ENCODE measurements around the gene FLRT1.

DNA sequence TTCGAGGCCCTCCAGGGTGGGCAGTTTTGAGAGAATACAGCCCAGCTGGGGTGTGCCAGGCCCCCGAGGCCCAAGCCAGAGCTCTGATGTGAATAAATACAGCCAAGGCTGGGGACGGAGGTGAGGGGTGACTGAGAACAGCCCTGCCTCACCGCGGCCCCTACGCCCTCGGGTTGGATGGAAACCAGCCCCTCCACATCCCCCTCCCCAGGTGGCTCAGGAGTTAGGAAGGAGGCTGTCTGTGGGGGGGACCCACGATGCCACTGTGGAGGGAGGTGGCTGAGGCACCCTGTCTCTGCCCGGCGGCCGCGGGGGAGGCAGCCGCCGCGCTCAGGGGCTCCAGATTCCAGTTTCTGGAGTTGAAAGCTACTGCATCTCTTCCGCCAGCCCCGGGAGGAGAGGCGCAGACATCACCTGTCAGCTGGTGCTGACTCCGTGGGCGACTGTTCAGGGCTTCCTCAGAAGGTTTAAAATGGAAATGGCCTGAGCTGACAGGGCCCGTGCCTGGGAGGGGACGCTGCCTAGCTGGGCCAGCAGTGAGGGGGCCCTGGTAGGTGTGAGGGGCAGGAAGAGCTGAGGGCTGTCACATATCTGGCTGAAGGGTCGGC is 1.4 kb downstream of the FLRT1 start:
- TF ChIP-seq, protein P1, sequence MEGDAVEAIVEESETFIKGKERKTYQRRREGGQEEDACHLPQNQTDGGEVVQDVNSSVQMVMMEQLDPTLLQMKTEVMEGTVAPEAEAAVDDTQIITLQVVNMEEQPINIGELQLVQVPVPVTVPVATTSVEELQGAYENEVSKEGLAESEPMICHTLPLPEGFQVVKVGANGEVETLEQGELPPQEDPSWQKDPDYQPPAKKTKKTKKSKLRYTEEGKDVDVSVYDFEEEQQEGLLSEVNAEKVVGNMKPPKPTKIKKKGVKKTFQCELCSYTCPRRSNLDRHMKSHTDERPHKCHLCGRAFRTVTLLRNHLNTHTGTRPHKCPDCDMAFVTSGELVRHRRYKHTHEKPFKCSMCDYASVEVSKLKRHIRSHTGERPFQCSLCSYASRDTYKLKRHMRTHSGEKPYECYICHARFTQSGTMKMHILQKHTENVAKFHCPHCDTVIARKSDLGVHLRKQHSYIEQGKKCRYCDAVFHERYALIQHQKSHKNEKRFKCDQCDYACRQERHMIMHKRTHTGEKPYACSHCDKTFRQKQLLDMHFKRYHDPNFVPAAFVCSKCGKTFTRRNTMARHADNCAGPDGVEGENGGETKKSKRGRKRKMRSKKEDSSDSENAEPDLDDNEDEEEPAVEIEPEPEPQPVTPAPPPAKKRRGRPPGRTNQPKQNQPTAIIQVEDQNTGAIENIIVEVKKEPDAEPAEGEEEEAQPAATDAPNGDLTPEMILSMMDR (IDR thresholded peaks at IDR 0.05): no peak
- no peak for TF ChIP-seq POLR2A (IDR thresholded peaks at IDR 0.05)

All from thyroid gland (tissue), 4 donors.